Liver (tissue), 9 donors: Measurements from ENCODE around the gene CCDC88C. TPM values are rescaled to one million over a fixed set of nuclear protein-coding genes. Genes with fewer than 3 reads are reported as not detected.

Experiments
- DNase-seq: peaks from one replicate; pipeline ENCODE4 v3.0.0-alpha.2; 2017; ENCODE audit warnings: low spot score
- H3K27ac ChIP-seq, 2 donors: one replicate each; pipeline ENCODE4 v1.7.0; 2013; ENCODE audit warnings: inconsistent platforms in 2 of 2, low read length in 2 of 2, control low read depth in 1 of 2, low read depth in 1 of 2, mild to moderate bottlenecking in 1 of 2
- H3K27me3 ChIP-seq, 4 donors: one replicate each; pipeline versions ENCODE4 v1.6.1 to v1.7.0; 2013; ENCODE audit warnings: low read length in 3 of 4, inconsistent platforms in 1 of 4, mild to moderate bottlenecking in 1 of 4, moderate library complexity in 1 of 4; ENCODE audit not compliant: control insufficient read depth in 4 of 4, insufficient read depth in 4 of 4
- H3K36me3 ChIP-seq, 4 donors: one replicate each; pipeline versions ENCODE4 v1.6.1 to v1.7.0; 2013; ENCODE audit warnings: low read length in 3 of 4, mild to moderate bottlenecking in 3 of 4, low read depth in 1 of 4, moderate library complexity in 1 of 4; ENCODE audit not compliant: control insufficient read depth in 4 of 4, insufficient read depth in 3 of 4
- H3K4me1 ChIP-seq, 4 donors: one replicate each; pipeline versions ENCODE4 v1.6.1 to v1.7.0; 2013; ENCODE audit warnings: low read length in 3 of 4, mild to moderate bottlenecking in 3 of 4, moderate library complexity in 1 of 4; ENCODE audit not compliant: control insufficient read depth in 4 of 4, insufficient read depth in 4 of 4
- H3K4me3 ChIP-seq, 3 donors: one replicate each; pipeline versions ENCODE4 v1.6.1 to v1.7.0; 2013; ENCODE audit warnings: low read length in 3 of 3, control low read depth in 1 of 3, low read depth in 1 of 3, mild to moderate bottlenecking in 1 of 3
- H3K9ac ChIP-seq, 2 donors: one replicate each; pipeline ENCODE4 v1.7.0; 2013; ENCODE audit warnings: low read length in 2 of 2, mild to moderate bottlenecking in 2 of 2, moderate library complexity in 2 of 2, control low read depth in 1 of 2, low read depth in 1 of 2
- H3K9me3 ChIP-seq, 4 donors: one replicate each; pipeline versions ENCODE4 v1.6.1 to v1.7.0; 2013; ENCODE audit warnings: low read length in 3 of 4; ENCODE audit not compliant: control insufficient read depth in 4 of 4
- ATF3 ChIP-seq: IDR thresholded peaks from 2 replicates; pipeline ENCODE4 v1.6.1; 2016; ENCODE audit warnings: antibody characterized with exemption
- CTCF ChIP-seq: fragments of 150-350 bp; IDR thresholded peaks from 2 replicates; pipeline ENCODE4 v1.5.1; 2017; ENCODE audit warnings: improper control_type of control experiment, low read depth, low read length; ENCODE audit not compliant: missing input control
- EGR1 ChIP-seq, 2 donors: IDR thresholded peaks; 2 replicates each; pipeline ENCODE4 v1.6.1; 2016 to 2018; ENCODE audit warnings: antibody characterized with exemption in 2 of 2, low read depth in 2 of 2
- FOXA1 ChIP-seq: IDR thresholded peaks from 2 replicates; pipeline ENCODE4 v1.6.1; 2016; ENCODE audit warnings: antibody characterized with exemption
- FOXA2 ChIP-seq: IDR thresholded peaks from 2 replicates; pipeline ENCODE4 v1.6.1; 2016; ENCODE audit warnings: antibody characterized with exemption
- GABPA ChIP-seq, 2 donors: IDR thresholded peaks in 1 of 2; conservative IDR thresholded peaks in 1 of 2; 2 replicates each; pipeline ENCODE4 v1.6.1; 2016; ENCODE audit warnings: antibody characterized with exemption in 2 of 2, mild to moderate bottlenecking in 1 of 2, moderate library complexity in 1 of 2
- HNF4A ChIP-seq, 2 donors: conservative IDR thresholded peaks; 2 replicates each; pipeline ENCODE4 v1.6.1; 2016; ENCODE audit warnings: antibody characterized with exemption in 2 of 2, mild to moderate bottlenecking in 2 of 2
- HNF4G ChIP-seq: IDR thresholded peaks from 2 replicates; pipeline ENCODE4 v1.6.1; 2016; ENCODE audit warnings: antibody characterized with exemption
- JUND ChIP-seq, 2 donors: IDR thresholded peaks; 2 replicates each; pipeline ENCODE4 v1.6.1; 2016; ENCODE audit warnings: antibody characterized with exemption in 2 of 2
- MAX ChIP-seq: IDR thresholded peaks from 2 replicates; pipeline ENCODE4 v1.6.1; 2016; ENCODE audit warnings: antibody characterized with exemption
- NR2F2 ChIP-seq: IDR thresholded peaks from 2 replicates; pipeline ENCODE4 v1.6.1; 2016; ENCODE audit warnings: antibody characterized with exemption
- RAD21 ChIP-seq, 2 donors: IDR thresholded peaks; 2 replicates each; pipeline ENCODE4 v1.6.1; 2016; ENCODE audit warnings: antibody characterized with exemption in 2 of 2, mild to moderate bottlenecking in 2 of 2
- REST ChIP-seq: IDR thresholded peaks from 2 replicates; pipeline ENCODE4 v1.6.1; 2016; ENCODE audit warnings: antibody characterized with exemption, mild to moderate bottlenecking
- RXRA ChIP-seq, 2 donors: IDR thresholded peaks; 2 replicates each; pipeline ENCODE4 v1.6.1; 2017 to 2018; ENCODE audit warnings: antibody characterized with exemption in 2 of 2, mild to moderate bottlenecking in 1 of 2
- SP1 ChIP-seq: IDR thresholded peaks from 2 replicates; pipeline ENCODE4 v1.6.1; 2018; ENCODE audit warnings: antibody characterized with exemption, mild to moderate bottlenecking
- TAF1 ChIP-seq: conservative IDR thresholded peaks from 2 replicates; pipeline ENCODE4 v1.6.1; 2016; ENCODE audit warnings: antibody characterized with exemption, mild to moderate bottlenecking
- YY1 ChIP-seq: IDR thresholded peaks from 2 replicates; pipeline ENCODE4 v1.6.1; 2016; ENCODE audit warnings: antibody characterized with exemption, mild to moderate bottlenecking
- ZBTB33 ChIP-seq: IDR thresholded peaks from 2 replicates; pipeline ENCODE4 v1.6.1; 2016; ENCODE audit warnings: antibody characterized with exemption
- whole genome bisulfite sequencing: extraction: QIAGEN DNeasy Blood & Tissue Kit; methylation state at CpG from one replicate; pipeline ENCODE4 v1.1.7; 2013; 5-methylcytosine and 5-hydroxymethylcytosine counted together
- polyA plus RNA-seq, 2 donors: library from polyadenylated mRNA; stranded (reverse) in 1 of 2; unstranded in 1 of 2; fragments of 200-250 nt in 1 of 2; fragments of >200 nt in 1 of 2; fragmentation: Nextera tagmentation in 1 of 2; extraction: Ambion mirVana in 1 of 2; gene quantifications; one replicate each; pipeline versions ENCODE4 v1.2.1 to v1.2.3, GENCODE V29; 2013 to 2015
- total RNA-seq, 2 donors: library from RNA; depleted of rRNA; stranded (reverse); fragments of >200 nt; gene quantifications; one replicate each; pipeline ENCODE4 v1.2.3, GENCODE V29; 2014
- donor health status: healthy.
- donor health status: healthy.
- donor health status: healthy.
- donor health status: healthy.
- donor health status: healthy.

The CCDC88C gene
- total and polyA plus RNA-seq, 4 donors = 1.3 to 10.8 (median 4.0) TPM

GRCh38 chr14:91295851-91296796 lies 121.5 kb downstream of the CCDC88C start:
- WGBS = 96% methylated on average over 23 of the region's 23 CpGs
- Histone ChIP-seq H3K9ac (no peak overlapping the region), H3K27ac (no peak overlapping the region), H3K36me3 (peaks cover 0 to 65% (median 22%) of the 10 kb centered on the region in 4 donors), H3K4me1 (no peaks in the 10 kb centered on the region), H3K9me3 (no peaks in the 10 kb centered on the region), H3K4me3 (no peak overlapping the region), H3K27me3 (no peaks in the 10 kb centered on the region)
- no peak for TF ChIP-seq MAX
- no peak for TF ChIP-seq RXRA (IDR thresholded peaks at IDR 0.05)
- no peak for TF ChIP-seq HNF4G
- TF ChIP-seq ZBTB33 = no peak
- no peak for TF ChIP-seq REST
- no peak for TF ChIP-seq GABPA (IDR thresholded peaks at IDR 0.05 in 1 of 2, conservative IDR thresholded peaks at IDR 0.05 in 1 of 2)
- TF ChIP-seq JUND (IDR thresholded peaks at IDR 0.05) = no peak
- no peak for TF ChIP-seq RAD21 (IDR thresholded peaks at IDR 0.05)
- TF ChIP-seq CTCF = no peak
- TF ChIP-seq SP1 = no peak
- no peak for TF ChIP-seq EGR1 (IDR thresholded peaks at IDR 0.05; ENCODE audit: low read depth in 2 of 2)
- no peak for TF ChIP-seq TAF1
- TF ChIP-seq ATF3 = no peak
- no peak for TF ChIP-seq NR2F2
- no peak for TF ChIP-seq HNF4A (conservative IDR thresholded peaks at IDR 0.05)
- no peak for TF ChIP-seq YY1
- TF ChIP-seq FOXA1 = no peak
- TF ChIP-seq FOXA2 = no peak
- no peak for DNase-seq
